DMS153 treated with DMSO at 0.1 percent for 48 hours (cell line): ENCODE data around the gene FGF11.

Experiments
- DNase-seq: peaks from one replicate; lab custom pipeline; 2025; ENCODE audit not compliant: unreplicated experiment; lab: John Stamatoyannopoulos, UW

The FGF11 gene

DNA sequence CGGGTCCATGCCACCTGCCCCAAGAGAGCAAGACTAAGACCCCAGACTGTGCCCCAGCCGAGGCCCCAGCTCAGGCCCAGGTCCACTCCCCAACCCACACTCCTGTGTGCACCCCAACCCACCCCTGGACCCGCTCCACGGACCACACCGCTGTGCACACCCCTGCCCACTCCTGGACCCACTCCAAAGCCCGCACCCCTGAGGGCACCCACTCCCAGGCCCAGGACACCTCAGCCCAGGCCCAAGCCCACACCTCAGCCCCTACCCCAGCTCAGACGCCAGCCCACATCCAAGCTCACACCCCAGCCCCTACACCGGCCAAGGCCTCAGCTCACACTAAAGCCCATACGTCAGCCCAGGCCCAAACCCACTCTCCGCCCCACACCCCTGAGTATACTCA lies 9.6 kb upstream of the FGF11 start:
- no peak for DNase-seq

DNA sequence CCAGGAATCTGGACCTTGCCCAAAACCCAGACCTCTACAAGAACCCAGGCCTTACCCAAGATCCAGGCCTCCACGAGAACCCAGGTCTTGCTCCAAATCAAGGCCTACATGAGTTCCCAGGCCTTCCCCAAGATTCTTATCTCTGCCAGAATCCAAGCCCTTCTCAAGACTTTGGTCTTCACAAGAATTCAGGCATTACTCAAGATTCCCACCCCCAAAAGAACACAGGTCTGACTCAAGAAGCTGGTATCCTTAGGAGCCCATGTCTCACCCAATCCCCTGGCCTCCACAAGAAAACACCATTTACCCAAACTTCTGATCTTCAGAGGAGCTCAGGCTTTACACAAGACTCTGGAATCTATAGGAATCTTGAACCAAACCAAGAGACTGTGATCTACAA lies 8.1 kb upstream of the FGF11 start:
- DNase-seq, result no peak

DNA sequence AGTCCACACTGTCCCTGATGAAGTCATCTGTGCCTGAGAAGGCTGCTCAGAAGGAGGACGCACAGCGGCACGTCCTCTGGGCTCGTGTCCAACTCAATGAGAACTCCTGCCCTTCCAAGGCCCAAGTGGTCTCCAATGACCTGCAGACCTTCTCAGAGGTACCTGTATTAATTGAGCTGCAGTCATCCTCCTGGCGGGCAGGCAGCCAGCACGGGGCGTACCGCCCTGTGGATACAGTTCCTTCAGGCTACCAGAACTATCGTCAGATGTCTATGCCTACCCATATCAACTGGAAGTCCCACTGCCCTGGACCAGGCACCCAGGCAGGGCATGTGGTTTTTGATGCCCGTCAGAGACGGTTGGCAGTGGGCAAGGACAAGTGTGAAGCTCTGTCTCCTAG lies 7.0 kb upstream of the FGF11 start:
- DNase-seq, result no peak

DNA sequence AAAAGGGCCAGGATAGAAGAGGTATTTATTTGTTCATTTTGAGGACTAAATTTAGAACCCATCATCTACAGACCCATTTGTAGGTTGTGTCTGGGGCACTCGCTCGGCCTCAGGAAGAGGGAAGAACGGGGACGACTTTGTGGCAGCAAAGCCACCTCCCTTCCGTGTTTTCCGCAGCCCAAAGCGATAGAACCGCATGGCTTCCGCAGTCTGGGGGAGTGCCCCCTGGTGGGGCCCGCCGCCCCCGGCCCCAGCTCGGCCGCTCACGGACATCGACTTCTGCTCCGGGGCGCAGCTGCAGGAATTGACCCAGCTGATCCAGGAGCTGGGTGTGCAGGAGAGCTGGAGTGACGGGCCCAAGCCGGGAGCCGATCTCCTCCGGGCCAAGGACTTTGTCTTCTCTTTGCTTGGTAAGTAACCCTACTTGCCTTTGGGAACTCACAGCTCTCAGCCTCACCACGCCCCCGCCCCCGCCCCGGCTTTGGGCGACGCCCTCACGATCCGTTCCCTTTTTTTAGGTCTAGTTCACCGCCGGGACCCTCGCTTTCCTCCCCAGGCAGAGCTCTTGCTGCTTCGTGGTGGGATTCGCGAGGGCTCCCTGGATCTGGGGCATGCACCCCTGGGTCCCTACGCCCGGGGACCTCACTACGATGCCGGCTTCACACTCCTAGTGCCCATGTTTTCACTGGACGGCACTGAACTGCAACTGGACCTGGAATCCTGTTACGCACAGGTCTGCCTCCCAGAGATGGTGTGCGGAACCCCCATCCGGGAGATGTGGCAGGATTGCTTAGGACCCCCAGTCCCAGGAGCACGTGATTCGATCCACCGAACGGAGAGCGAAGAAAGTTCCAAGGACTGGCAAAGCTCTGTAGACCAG lies 3.4 kb upstream of the FGF11 start:
- DNase-seq, result no peak

DNA sequence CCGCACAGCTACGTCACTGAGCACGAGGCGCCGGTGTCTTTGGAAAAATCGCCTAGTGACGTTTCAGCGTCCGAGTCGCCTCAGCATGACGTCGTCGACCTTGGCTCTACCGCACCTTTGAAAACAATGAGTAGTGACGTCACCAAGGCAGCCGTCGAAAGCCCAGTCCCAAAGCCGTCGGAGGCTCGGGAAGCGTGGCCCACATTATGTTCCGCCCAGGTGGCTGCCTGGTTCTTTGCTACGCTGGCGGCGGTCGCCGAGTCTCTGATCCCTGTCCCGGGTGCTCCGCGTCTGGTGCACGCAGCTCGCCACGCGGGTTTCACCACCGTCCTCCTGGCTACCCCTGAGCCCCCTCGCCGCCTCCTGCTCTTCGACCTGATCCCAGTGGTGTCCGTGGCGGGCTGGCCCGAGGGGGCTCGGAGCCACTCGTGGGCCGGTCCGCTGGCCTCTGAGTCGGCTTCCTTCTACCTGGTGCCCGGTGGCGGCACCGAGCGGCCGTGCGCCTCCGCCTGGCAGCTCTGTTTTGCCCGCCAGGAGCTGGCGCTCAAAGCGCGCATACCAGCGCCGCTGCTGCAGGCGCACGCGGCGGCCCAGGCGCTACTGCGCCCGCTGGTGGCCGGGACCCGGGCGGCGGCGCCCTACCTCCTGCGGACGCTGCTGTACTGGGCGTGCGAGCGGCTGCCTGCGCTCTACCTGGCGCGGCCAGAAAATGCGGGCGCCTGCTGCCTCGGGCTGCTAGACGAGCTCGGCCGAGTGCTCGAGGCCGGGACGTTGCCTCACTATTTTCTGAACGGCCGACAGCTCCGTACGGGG lies 2.5 kb upstream of the FGF11 start:
- peak; percentile 31 for DNase-seq

DNA sequence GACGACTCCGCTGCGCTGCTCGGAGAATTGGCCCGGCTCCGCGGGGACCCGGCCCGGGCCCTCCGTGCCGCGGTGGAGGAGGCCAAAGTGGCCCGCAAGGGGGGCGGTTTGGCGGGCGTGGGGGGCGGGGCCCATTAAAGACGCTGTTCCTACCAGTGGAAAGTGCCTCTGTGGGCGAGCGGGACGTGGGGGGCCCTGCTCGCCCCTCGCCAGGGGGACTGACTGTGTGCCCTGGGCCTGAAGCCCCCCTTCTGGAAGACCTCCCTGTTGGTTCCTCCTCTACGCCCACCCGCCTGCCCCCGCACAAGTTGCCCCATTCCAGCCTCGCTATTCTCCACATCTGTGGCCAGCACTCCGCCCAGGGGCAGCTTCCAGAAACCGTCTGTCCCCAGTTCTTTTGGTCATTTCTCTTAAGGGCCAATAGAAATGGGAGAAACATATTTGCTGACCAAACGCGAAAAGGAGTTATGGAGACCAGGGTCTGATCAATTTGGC lies 1.9 kb upstream of the FGF11 start:
- DNase-seq, result no peak

DNA sequence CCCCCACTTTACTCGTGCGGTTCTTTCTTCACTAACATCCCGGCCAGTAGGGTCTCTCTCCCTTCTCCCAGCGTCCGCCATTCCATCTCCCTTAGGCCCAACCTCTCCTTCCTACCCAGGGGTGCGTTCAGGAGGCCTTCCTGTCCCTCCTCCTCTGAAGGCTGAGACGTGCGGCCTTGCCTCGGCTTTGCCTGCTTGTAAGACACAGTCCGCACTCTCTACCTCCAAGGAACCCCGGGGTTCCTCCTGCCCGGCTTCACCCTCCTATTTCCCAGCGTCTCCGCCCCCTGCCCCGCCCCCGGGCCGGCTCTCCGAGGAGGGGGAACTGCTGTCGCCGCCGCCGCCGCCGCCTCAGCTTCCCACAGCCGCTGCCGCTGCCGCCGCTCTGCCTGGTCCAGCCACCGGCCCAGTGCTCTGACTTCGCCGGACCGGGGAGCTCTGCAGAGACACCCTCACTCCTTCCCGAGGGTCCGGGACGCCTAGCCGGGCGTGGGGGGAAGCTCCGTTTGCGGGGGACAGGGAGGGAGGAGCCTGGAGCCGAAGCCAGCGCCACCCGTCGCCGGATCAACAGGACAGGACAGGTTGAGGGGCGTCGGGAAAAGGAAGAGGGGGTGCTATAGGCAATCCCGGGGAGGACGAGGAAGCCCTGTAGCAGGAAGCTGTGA lies 1.2 kb upstream of the FGF11 start:
- no peak for DNase-seq

DNA sequence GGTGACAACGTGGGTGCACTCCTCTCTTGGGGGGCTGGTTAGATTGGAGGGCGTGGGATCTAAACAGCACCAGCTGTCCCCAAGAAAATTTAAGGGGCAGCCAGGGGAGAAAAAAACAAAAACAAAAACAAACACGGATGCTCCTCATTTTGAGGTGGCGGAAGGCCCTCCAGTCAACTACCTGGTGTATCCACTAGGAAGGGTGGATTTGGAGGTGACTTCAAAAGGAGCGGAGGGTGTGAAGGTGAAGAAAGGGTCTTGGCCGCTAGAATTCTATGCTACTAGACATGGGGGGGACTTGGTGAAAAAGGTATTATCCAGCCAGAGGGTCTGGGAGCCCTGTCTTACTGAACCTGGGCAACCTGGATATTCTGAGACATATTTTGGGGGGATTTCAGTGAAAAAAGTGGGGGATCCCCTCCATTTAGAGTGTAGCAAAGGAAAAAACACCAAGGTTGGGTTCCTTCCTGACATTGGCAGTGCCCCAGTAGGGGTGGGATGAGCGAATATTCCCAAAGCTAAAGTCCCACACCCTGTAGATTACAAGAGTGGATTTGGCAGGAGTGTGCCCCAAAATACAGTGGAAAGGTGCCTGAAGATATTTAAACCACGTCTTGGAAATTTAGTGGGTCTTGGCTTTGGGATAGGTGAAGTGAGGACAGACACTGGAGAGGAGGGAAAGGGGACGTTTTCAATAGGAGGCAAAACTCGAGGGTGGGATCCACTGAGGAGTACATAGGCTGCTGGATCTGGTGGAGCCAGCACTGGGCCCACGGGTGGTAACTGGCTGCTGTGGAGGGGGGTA lies 454 bp upstream of the FGF11 start:
- DNase-seq, result no peak

DNA sequence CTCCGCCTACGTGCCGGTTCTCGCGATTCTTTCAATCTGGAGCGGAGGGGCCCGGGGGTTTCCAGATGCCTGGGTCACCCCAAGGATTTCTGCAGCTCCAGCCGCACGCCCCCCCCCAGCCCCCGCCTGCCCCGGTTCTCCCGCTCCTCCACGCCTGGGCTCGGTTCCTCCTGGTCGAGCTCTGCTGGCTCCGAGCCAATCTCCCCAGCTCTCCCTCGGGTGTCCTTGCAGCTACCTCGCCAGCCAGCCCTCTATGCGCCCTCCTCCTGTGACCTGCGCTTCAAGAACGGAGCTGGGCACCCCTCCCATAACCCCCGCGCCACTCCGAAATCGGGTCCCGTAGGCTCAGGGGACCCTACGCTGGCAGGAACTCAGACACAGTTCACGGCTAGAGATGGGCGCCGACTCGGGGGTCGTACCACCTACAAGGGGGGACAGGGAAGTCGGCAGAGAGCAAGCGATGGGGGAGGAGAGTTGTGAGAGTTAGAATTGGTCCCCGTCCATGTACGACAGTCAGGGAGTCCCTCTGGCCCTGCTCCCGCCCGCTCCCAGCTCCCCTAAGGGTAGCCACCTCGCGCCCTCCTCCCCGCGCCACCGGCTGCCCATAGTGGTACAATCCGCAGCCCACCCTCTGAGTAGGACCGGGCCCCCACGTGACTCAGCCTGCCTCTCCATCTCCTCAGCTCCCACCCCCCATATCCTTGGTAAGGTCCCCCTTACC lies 961 bp downstream of the FGF11 start:
- DNase-seq, result no peak

DNA sequence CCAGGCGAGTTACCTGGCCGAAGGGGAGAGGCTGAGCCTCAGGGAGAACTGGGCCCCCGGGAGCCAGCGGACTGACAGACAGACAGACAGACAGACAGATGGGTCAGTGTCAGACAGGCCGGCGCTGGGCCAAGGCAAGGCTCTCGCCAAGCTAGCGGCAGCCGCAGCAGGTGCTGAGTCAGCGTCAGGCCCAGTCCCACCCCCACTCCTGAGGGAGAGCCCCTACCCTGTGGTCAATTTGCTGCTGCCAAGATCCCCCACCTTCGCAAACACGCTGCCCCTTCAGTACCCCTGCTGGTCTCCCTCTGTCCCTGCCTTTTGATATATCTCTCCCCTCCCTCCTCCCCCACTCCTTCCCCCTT lies 1.5 kb downstream of the FGF11 start:
- DNase-seq, result no peak

DNA sequence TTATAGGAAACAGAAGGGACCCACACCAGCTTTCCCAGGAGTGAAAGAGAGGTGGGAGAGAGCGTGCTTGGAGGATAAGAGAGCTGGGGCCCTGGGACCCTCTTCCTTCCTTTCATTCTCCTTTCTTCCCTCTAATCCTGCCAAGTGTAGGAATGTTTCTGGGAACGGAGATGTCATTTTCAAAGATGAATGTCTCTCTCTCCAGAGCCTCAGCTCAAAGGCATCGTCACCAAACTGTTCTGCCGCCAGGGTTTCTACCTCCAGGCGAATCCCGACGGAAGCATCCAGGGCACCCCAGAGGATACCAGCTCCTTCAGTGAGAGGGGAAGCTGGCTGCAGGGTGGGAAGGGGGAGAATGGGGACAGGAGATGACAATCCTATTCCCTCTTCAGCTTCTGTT lies 2.0 kb downstream of the FGF11 start:
- no peak for DNase-seq

DNA sequence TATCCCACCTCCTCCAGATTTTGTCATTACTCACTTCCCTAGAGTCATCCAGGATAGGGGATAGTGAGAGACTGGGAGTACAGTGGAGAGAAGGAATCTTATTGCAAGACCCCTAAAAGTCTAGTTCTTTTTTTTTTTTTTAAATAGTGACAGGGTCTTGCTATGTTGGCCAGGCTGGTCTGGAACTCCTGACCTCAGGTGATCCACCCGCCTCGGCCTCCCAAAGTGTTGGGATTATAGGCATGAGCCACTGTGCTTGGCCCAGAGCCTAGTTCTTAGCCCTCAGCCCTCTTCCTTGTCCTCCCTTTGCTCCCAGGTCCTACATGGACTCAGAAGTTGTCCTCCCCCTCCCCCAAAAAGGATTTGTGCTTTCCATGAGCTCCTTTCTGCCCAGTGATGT lies 2.8 kb downstream of the FGF11 start:
- no peak for DNase-seq

DNA sequence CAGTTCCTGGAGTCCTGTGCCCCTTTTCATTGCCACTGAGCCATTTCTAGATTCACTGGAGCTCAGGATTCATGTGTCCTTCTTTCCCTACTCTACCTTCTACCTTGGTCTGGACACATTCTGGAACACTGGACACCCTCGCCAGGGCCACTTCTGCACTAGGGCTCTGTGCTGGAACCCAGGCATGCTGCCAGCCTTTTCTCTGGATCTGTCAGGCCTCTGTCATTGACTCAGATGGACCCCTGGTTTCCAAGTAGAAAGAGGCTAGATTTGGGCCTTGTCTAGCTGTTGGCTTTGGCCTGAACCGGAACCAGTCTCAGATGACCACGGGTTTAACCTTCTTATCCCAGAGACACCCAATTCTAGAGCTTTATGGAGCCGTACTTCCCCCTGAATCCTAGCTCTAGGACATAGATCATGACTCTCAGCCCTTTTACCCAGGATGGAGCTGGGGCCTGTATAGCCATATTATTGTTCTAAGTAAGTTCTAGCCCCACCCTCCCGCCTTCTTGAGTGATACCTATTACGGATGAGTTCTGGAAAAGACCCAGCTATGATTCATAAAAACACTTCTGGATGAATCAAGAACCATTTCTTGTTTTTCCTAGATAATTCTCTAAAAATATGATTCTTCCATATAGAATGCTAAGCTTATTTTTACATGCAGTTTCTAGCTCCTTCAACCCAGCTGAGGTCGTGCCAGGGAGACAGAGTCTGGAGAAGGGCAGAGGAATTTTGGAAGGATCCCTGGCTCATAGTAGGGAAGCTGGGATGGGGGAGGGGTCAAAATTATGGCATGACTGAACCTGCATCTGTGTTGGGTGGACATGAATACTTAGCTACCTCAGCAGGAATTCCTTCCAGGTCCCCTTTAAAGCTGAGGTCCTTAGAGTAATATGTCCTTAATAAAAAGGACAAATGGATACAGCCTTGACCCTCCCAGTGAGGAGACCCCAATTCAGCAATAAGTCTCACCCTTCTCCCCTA lies 4.5 kb downstream of the FGF11 start:
- DNase-seq, result no peak

DNA sequence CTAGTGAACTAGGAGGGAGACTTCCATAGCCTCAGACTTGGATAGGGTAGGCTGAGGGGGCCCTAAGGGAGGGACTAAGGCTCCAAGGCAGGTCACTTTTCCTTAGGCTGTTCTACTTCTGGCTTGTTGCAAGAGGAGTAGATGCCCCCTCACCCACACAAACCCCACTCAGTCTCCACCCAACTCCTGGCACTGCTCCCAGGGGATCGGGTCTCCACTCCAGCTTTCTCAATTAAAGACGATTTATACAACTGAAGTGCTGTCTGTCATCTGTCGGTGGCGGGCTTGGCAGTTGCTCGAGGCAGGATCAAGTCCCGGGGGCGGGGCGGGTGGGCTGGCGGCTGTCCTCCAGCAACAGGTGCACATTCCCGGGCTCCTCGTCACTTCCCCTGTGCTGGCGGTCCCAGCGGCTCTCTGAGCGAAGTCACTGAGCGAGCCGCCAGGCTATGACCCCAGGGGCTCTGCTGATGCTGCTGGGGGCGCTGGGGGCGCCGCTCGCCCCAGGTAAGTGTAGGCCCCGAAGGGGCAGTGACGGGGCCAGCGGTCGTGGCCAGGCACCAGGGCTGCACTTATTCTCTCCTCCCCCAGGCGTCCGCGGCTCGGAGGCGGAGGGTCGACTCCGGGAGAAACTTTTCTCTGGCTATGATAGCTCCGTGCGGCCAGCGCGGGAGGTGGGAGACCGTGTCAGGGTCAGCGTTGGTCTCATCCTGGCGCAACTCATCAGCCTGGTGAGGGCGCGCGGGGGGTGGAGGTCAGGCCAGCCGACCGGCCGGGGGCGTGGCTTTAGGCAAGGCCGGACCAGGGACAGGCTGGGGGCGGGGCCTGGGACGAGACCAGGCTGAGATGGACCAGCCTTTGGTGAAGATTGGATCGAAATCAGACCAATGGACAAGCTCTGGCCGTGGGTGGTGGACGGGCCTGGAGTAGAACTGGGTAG lies 5.6 kb downstream of the FGF11 start, which contains the start of gene CHRNB1:
TSS of gene CHRNB1 (plus strand) at position 380 of the 937 bp plus-strand sequence. CDS start at position 447, 67 bp downstream.
- DNase-seq, result no peak

DNA sequence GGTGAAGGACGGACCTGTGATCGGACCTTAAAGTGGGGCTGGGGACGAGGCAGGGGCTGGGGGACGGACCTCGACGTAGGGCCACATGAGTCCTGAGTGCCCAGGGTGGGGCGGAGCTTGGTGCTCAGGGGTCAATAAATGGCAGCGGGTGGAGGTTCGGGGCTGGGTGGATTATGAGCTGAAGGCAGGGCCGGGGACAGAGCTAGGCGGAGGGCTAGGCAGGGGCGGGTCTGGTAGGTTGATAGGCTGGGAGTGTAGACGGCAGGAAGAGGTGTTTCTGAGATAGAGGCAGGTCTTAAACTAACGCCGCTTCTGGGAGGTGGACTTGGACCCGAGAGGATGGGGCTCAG lies 6.3 kb downstream of the FGF11 start:
- DNase-seq, result no peak

DNA sequence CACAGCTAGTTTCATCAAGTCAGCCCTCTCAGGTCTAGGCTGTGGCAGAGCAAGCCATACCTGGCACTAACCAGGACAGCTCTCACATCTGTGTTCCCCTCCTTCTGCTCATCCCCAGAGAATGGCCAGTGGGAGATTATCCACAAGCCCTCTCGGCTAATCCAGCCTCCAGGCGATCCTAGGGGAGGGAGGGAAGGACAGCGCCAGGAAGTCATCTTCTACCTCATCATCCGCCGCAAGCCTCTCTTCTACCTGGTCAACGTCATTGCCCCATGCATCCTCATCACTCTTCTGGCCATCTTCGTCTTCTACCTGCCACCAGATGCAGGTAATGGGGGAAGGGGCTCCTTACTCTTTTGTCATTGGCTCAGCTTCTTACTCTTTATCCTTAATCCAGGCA lies 9.1 kb downstream of the FGF11 start:
- no peak for DNase-seq

DNA sequence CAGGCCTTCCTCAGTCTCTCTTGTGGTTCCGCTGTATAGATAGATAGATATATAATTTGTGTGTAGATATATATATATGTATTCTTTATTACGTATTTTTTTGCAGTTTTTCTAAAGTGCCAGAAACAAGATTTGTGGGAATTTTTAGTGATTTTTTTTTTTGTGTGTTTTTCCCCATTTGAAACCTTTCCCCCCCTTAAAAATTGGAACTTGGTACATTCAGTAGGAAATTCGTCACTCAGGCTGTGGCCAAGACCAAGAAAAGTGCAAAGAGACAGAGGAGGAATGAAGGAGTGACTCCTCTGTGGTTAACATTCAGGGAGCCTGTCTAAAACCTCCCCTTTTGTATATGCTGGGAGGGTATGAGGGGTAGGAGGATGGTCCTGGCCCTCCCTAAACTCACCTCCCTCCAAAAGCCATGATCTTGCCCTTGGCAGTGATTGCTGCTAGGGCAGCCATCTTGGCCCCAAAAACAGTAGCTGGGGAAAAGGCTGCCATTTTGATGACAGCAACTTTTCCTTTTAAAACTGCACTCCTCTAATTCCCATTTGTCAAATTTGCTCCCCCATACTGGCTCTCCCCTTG lies 20.7 kb downstream of the FGF11 start:
- no peak for DNase-seq
